Astrocyte (in vitro differentiated cells and primary cell): ENCODE data around the gene TUBB4B. TPM values are rescaled to one million over a fixed set of nuclear protein-coding genes. Genes with fewer than 3 reads are reported as not detected.

Experiments
- DNase-seq: peaks from one replicate; pipeline ENCODE4 v3.0.0-alpha.2; 2010; ENCODE audit warnings: low read depth
- FAIRE-seq: peaks from 2 replicates; lab custom pipeline; 2011; peaks lifted over from hg19 to GRCh38; lab: Jason Lieb, UNC
- H2AFZ ChIP-seq: 2 replicates; pipeline ENCODE4 v1.6.0; 2012; ENCODE audit warnings: low read depth, low read length, inconsistent platforms
- H3K27ac ChIP-seq: 2 replicates; pipeline ENCODE4 v1.5.1; 2011; ENCODE audit warnings: low read depth, low read length, inconsistent platforms
- H3K27me3 ChIP-seq: 2 replicates; pipeline ENCODE4 v1.6.0; 2011; ENCODE audit warnings: low read length, inconsistent platforms; ENCODE audit not compliant: insufficient read depth
- H3K36me3 ChIP-seq: 2 replicates; pipeline ENCODE4 v1.5.1; 2011; ENCODE audit warnings: low read length, inconsistent platforms; ENCODE audit not compliant: insufficient read depth
- H3K4me1 ChIP-seq: 2 replicates; pipeline ENCODE4 v1.5.1; 2011; ENCODE audit warnings: low read length, inconsistent platforms; ENCODE audit not compliant: insufficient read depth
- H3K4me2 ChIP-seq: 2 replicates; pipeline ENCODE4 v1.6.0; 2012; ENCODE audit warnings: low read length, inconsistent platforms
- H3K4me3 ChIP-seq: 2 replicates; pipeline ENCODE4 v1.5.1; 2011; ENCODE audit warnings: low read depth, mild to moderate bottlenecking, low read length, inconsistent platforms; ENCODE audit not compliant: insufficient read depth
- H3K79me2 ChIP-seq: 2 replicates; pipeline ENCODE4 v1.6.0; 2012; ENCODE audit warnings: mild to moderate bottlenecking, low read length, inconsistent platforms; ENCODE audit not compliant: insufficient read depth
- H3K9ac ChIP-seq: 2 replicates; pipeline ENCODE4 v1.6.0; 2012; ENCODE audit warnings: mild to moderate bottlenecking, low read length, inconsistent platforms
- H3K9me3 ChIP-seq: 2 replicates; pipeline ENCODE4 v1.5.1; 2012; ENCODE audit warnings: low read depth, mild to moderate bottlenecking, low read length, inconsistent platforms; ENCODE audit not compliant: insufficient read depth
- H4K20me1 ChIP-seq: 2 replicates; pipeline ENCODE4 v1.6.0; 2012; ENCODE audit warnings: low read length, inconsistent platforms; ENCODE audit not compliant: insufficient read depth
- H3K27ac Mint-ChIP-seq: one replicate; pipeline ENCODE4 v1.8.0; 2021; ENCODE audit warnings: mild to moderate bottlenecking, mixed read lengths; ENCODE audit not compliant: unreplicated experiment
- H3K27me3 Mint-ChIP-seq: one replicate; pipeline ENCODE4 v1.8.0; 2021; ENCODE audit warnings: low read depth, mixed read lengths; ENCODE audit not compliant: unreplicated experiment
- H3K36me3 Mint-ChIP-seq: one replicate; pipeline ENCODE4 v1.8.0; 2021; ENCODE audit warnings: low read depth, mixed read lengths; ENCODE audit not compliant: unreplicated experiment
- H3K4me1 Mint-ChIP-seq: one replicate; pipeline ENCODE4 v1.8.0; 2021; ENCODE audit warnings: low read depth, mixed read lengths; ENCODE audit not compliant: unreplicated experiment
- H3K4me3 Mint-ChIP-seq: one replicate; pipeline ENCODE4 v1.8.0; 2021; ENCODE audit warnings: mild to moderate bottlenecking, moderate library complexity, mixed read lengths; ENCODE audit not compliant: unreplicated experiment
- H3K9me3 Mint-ChIP-seq: one replicate; pipeline ENCODE4 v1.8.0; 2021; ENCODE audit warnings: mild to moderate bottlenecking, mixed read lengths; ENCODE audit not compliant: unreplicated experiment
- EZH2 ChIP-seq: IDR thresholded peaks from 2 replicates; pipeline ENCODE4 v1.6.1; 2012; ENCODE audit warnings: mild to moderate bottlenecking, low read length, inconsistent platforms; ENCODE audit not compliant: insufficient read depth
- total RNA-seq: library from RNA; stranded (reverse); gene quantifications from 2 replicates; pipeline ENCODE4 v1.2.1, GENCODE V29; 2021
- TF ChIP-seq, protein P1 (sequence below): IDR thresholded peaks from 2 replicates; pipeline ENCODE4 v1.5.1; 2011; ENCODE audit warnings: low read depth, mild to moderate bottlenecking, inconsistent platforms, low read length, moderate library complexity; ENCODE audit not compliant: insufficient read depth

The TUBB4B gene
- total RNA-seq, 1 donor from 2014 or later: 218 TPM

DNA sequence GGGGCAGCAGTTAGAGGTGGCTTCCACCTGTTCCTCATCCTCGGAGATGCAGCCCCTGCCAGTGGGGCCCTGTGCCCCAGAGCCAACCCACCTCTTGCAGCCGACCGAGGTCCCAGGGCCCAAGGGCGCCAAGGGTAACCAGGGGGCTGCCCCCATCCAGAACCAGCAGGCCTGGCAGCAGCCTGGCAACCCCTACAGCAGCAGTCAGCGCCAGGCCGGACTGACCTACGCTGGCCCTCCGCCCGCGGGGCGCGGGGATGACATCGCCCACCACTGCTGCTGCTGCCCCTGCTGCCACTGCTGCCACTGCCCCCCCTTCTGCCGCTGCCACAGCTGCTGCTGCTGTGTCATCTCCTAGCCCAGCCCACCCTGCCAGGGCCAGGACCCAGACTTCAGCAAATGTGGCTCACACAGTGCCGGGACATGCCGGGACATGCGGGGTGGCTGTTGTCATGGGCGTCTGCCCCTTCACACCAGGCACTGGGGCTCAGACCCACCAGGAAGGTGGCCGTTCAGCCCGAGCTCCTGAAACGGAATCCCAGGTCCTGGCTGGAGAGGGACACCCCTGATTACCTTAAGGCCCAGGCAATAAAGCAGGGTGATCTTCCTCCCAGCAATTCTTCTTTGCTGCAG lies 15.3 kb upstream of the TUBB4B start:
- Histone ChIP-seq H3K9ac (no peak overlapping the region), H3K79me2 (no peaks in the 10 kb centered on the region), H3K27ac (no peak overlapping the region), H4K20me1 (no peaks in the 10 kb centered on the region), H3K36me3 (no peaks in the 10 kb centered on the region), H2AFZ (no peak overlapping the region), H3K4me3 (no peak overlapping the region), H3K4me2 (no peak overlapping the region), H3K9me3 (no peaks in the 10 kb centered on the region), H3K4me1 (peaks cover 22% of the 10 kb centered on the region), H3K27me3 (no peaks in the 10 kb centered on the region)
- FAIRE-seq: no peak
- H3K27me3 Mint-ChIP-seq: no peaks in the 10 kb centered on the region
- no peaks in the 10 kb centered on the region for H3K36me3 Mint-ChIP-seq
- no peaks in the 10 kb centered on the region for H3K9me3 Mint-ChIP-seq
- H3K27ac Mint-ChIP-seq: no peak overlapping the region
- DNase-seq: no peak
- H3K4me1 Mint-ChIP-seq: peaks cover 4% of the 10 kb centered on the region
- TF ChIP-seq EZH2: no peak
- TF ChIP-seq, protein P1, sequence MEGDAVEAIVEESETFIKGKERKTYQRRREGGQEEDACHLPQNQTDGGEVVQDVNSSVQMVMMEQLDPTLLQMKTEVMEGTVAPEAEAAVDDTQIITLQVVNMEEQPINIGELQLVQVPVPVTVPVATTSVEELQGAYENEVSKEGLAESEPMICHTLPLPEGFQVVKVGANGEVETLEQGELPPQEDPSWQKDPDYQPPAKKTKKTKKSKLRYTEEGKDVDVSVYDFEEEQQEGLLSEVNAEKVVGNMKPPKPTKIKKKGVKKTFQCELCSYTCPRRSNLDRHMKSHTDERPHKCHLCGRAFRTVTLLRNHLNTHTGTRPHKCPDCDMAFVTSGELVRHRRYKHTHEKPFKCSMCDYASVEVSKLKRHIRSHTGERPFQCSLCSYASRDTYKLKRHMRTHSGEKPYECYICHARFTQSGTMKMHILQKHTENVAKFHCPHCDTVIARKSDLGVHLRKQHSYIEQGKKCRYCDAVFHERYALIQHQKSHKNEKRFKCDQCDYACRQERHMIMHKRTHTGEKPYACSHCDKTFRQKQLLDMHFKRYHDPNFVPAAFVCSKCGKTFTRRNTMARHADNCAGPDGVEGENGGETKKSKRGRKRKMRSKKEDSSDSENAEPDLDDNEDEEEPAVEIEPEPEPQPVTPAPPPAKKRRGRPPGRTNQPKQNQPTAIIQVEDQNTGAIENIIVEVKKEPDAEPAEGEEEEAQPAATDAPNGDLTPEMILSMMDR: no peak
- no peak overlapping the region for H3K4me3 Mint-ChIP-seq

DNA sequence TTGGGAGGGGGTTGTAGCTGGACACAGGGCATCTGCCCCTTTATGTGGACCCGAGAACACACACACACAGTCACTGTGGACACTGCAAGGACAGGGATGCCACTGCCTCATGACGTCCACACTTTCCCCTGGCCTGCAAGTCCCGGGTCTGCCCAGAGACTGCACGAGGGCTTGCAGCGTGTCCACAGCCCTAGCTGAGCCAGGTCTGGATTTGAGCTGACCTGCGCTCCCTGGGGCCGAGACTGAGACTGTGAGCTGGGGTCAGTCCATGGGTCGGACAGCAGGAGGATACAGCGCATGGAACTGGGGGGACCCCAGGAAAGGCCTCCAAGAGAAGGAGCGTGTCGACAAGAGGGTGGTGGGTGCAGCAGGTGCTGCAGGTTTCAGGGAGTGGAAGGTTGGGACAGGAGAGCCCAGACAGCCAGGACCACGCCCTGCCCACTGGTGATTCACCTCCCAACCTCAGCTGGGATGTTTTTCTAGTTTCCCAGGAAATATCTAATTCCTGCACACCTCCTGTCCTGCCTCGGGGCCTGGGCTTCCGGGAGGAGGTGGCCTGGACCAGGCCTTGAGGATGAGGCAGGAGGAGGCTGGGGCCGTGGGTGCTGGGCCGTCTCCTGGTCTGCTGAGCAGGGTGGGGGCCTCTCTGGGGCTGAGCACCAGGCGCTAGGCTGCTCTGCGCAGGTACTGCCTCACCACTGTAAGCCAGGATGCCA lies 14.6 kb upstream of the TUBB4B start:
- Mint-ChIP-seq H3K4me3 (no peak overlapping the region), H3K27me3 (no peaks in the 10 kb centered on the region), H3K4me1 (peaks cover 4% of the 10 kb centered on the region), H3K9me3 (no peaks in the 10 kb centered on the region), H3K27ac (no peak overlapping the region), H3K36me3 (no peaks in the 10 kb centered on the region)
- no peak for TF ChIP-seq EZH2
- TF ChIP-seq, protein P1: no peak
- Histone ChIP-seq H3K9me3 (no peaks in the 10 kb centered on the region), H4K20me1 (no peaks in the 10 kb centered on the region), H3K9ac (no peak overlapping the region), H2AFZ (no peak overlapping the region), H3K36me3 (no peaks in the 10 kb centered on the region), H3K27ac (no peak overlapping the region), H3K4me3 (no peak overlapping the region), H3K79me2 (no peaks in the 10 kb centered on the region), H3K27me3 (no peaks in the 10 kb centered on the region), H3K4me2 (no peak overlapping the region), H3K4me1 (peaks cover 22% of the 10 kb centered on the region)
- no peak for DNase-seq
- no peak for FAIRE-seq
